ENCODE results near the gene ZNF143.

- TF ChIP-seq CTCF (IDR thresholded peaks at IDR 0.05; ENCODE audit: low read depth, low read length, poor library complexity, severe bottlenecking) (no peak), EZH2phosphoT487 (IDR thresholded peaks at IDR 0.05; ENCODE audit: borderline replicate concordance, low read length) (no peak)
Measured at GRCh38 chr11:9528573-9529333, 67.9 kb downstream of the ZNF143 start.

All from DOHH2 (cell line).